Liver (tissue), 9 donors: ENCODE data around the gene ALK. TPM values are rescaled to one million over a fixed set of nuclear protein-coding genes. Genes with fewer than 3 reads are reported as not detected.

Source experiments
- DNase-seq: peaks from one replicate; pipeline ENCODE4 v3.0.0-alpha.2; 2017; ENCODE audit warnings: low spot score
- H3K27ac ChIP-seq, 2 donors: one replicate each; pipeline ENCODE4 v1.7.0; 2013; ENCODE audit warnings: inconsistent platforms in 2 of 2, low read length in 2 of 2, control low read depth in 1 of 2, low read depth in 1 of 2, mild to moderate bottlenecking in 1 of 2
- H3K27me3 ChIP-seq, 4 donors: one replicate each; pipeline versions ENCODE4 v1.6.1 to v1.7.0; 2013; ENCODE audit warnings: low read length in 3 of 4, inconsistent platforms in 1 of 4, mild to moderate bottlenecking in 1 of 4, moderate library complexity in 1 of 4; ENCODE audit not compliant: control insufficient read depth in 4 of 4, insufficient read depth in 4 of 4
- H3K36me3 ChIP-seq, 4 donors: one replicate each; pipeline versions ENCODE4 v1.6.1 to v1.7.0; 2013; ENCODE audit warnings: low read length in 3 of 4, mild to moderate bottlenecking in 3 of 4, low read depth in 1 of 4, moderate library complexity in 1 of 4; ENCODE audit not compliant: control insufficient read depth in 4 of 4, insufficient read depth in 3 of 4
- H3K4me1 ChIP-seq, 4 donors: one replicate each; pipeline versions ENCODE4 v1.6.1 to v1.7.0; 2013; ENCODE audit warnings: low read length in 3 of 4, mild to moderate bottlenecking in 3 of 4, moderate library complexity in 1 of 4; ENCODE audit not compliant: control insufficient read depth in 4 of 4, insufficient read depth in 4 of 4
- H3K4me3 ChIP-seq, 3 donors: one replicate each; pipeline versions ENCODE4 v1.6.1 to v1.7.0; 2013; ENCODE audit warnings: low read length in 3 of 3, control low read depth in 1 of 3, low read depth in 1 of 3, mild to moderate bottlenecking in 1 of 3
- H3K9ac ChIP-seq, 2 donors: one replicate each; pipeline ENCODE4 v1.7.0; 2013; ENCODE audit warnings: low read length in 2 of 2, mild to moderate bottlenecking in 2 of 2, moderate library complexity in 2 of 2, control low read depth in 1 of 2, low read depth in 1 of 2
- H3K9me3 ChIP-seq, 4 donors: one replicate each; pipeline versions ENCODE4 v1.6.1 to v1.7.0; 2013; ENCODE audit warnings: low read length in 3 of 4; ENCODE audit not compliant: control insufficient read depth in 4 of 4
- EGR1 ChIP-seq, 2 donors: IDR thresholded peaks; 2 replicates each; pipeline ENCODE4 v1.6.1; 2016 to 2018; ENCODE audit warnings: antibody characterized with exemption in 2 of 2, low read depth in 2 of 2
- FOXA1 ChIP-seq: IDR thresholded peaks from 2 replicates; pipeline ENCODE4 v1.6.1; 2016; ENCODE audit warnings: antibody characterized with exemption
- FOXA2 ChIP-seq: IDR thresholded peaks from 2 replicates; pipeline ENCODE4 v1.6.1; 2016; ENCODE audit warnings: antibody characterized with exemption
- GABPA ChIP-seq, 2 donors: IDR thresholded peaks in 1 of 2; conservative IDR thresholded peaks in 1 of 2; 2 replicates each; pipeline ENCODE4 v1.6.1; 2016; ENCODE audit warnings: antibody characterized with exemption in 2 of 2, mild to moderate bottlenecking in 1 of 2, moderate library complexity in 1 of 2
- HNF4A ChIP-seq, 2 donors: conservative IDR thresholded peaks; 2 replicates each; pipeline ENCODE4 v1.6.1; 2016; ENCODE audit warnings: antibody characterized with exemption in 2 of 2, mild to moderate bottlenecking in 2 of 2
- HNF4G ChIP-seq: IDR thresholded peaks from 2 replicates; pipeline ENCODE4 v1.6.1; 2016; ENCODE audit warnings: antibody characterized with exemption
- JUND ChIP-seq, 2 donors: IDR thresholded peaks; 2 replicates each; pipeline ENCODE4 v1.6.1; 2016; ENCODE audit warnings: antibody characterized with exemption in 2 of 2
- NR2F2 ChIP-seq: IDR thresholded peaks from 2 replicates; pipeline ENCODE4 v1.6.1; 2016; ENCODE audit warnings: antibody characterized with exemption
- RAD21 ChIP-seq, 2 donors: IDR thresholded peaks; 2 replicates each; pipeline ENCODE4 v1.6.1; 2016; ENCODE audit warnings: antibody characterized with exemption in 2 of 2, mild to moderate bottlenecking in 2 of 2
- RXRA ChIP-seq, 2 donors: IDR thresholded peaks; 2 replicates each; pipeline ENCODE4 v1.6.1; 2017 to 2018; ENCODE audit warnings: antibody characterized with exemption in 2 of 2, mild to moderate bottlenecking in 1 of 2
- SP1 ChIP-seq: IDR thresholded peaks from 2 replicates; pipeline ENCODE4 v1.6.1; 2018; ENCODE audit warnings: antibody characterized with exemption, mild to moderate bottlenecking
- TAF1 ChIP-seq: conservative IDR thresholded peaks from 2 replicates; pipeline ENCODE4 v1.6.1; 2016; ENCODE audit warnings: antibody characterized with exemption, mild to moderate bottlenecking
- YY1 ChIP-seq: IDR thresholded peaks from 2 replicates; pipeline ENCODE4 v1.6.1; 2016; ENCODE audit warnings: antibody characterized with exemption, mild to moderate bottlenecking
- WGBS: extraction: QIAGEN DNeasy Blood & Tissue Kit; methylation state at CpG from one replicate; pipeline ENCODE4 v1.1.7; 2013; 5-methylcytosine and 5-hydroxymethylcytosine counted together
- polyA plus RNA-seq, 2 donors: library from polyadenylated mRNA; stranded (reverse) in 1 of 2; unstranded in 1 of 2; fragments of 200-250 nt in 1 of 2; fragments of >200 nt in 1 of 2; fragmentation: Nextera tagmentation in 1 of 2; extraction: Ambion mirVana in 1 of 2; gene quantifications; one replicate each; pipeline versions ENCODE4 v1.2.1 to v1.2.3, GENCODE V29; 2013 to 2015
- total RNA-seq, 2 donors: library from RNA; depleted of rRNA; stranded (reverse); fragments of >200 nt; gene quantifications; one replicate each; pipeline ENCODE4 v1.2.3, GENCODE V29; 2014
- TF ChIP-seq, protein P1 (sequence below): IDR thresholded peaks from 2 replicates; pipeline ENCODE4 v1.6.1; 2016; ENCODE audit warnings: antibody characterized with exemption, mild to moderate bottlenecking
- TF ChIP-seq, protein P2 (sequence below): fragments of 150-350 bp; IDR thresholded peaks from 2 replicates; pipeline ENCODE4 v1.5.1; 2017; ENCODE audit warnings: improper control_type of control experiment, low read depth, low read length; ENCODE audit not compliant: missing input control
- TF ChIP-seq, protein P3 (sequence below): IDR thresholded peaks from 2 replicates; pipeline ENCODE4 v1.6.1; 2016; ENCODE audit warnings: antibody characterized with exemption
- TF ChIP-seq, protein P4 (sequence below): IDR thresholded peaks from 2 replicates; pipeline ENCODE4 v1.6.1; 2016; ENCODE audit warnings: antibody characterized with exemption
- TF ChIP-seq, protein P5 (sequence below): IDR thresholded peaks from 2 replicates; pipeline ENCODE4 v1.6.1; 2016; ENCODE audit warnings: antibody characterized with exemption
- donor health status: healthy.
- donor health status: healthy.
- donor health status: healthy.
- donor health status: healthy.
- donor health status: healthy.

Gene ALK
- total and polyA plus RNA-seq, 4 donors = under 0.01 TPM; not detected in 3

DNA sequence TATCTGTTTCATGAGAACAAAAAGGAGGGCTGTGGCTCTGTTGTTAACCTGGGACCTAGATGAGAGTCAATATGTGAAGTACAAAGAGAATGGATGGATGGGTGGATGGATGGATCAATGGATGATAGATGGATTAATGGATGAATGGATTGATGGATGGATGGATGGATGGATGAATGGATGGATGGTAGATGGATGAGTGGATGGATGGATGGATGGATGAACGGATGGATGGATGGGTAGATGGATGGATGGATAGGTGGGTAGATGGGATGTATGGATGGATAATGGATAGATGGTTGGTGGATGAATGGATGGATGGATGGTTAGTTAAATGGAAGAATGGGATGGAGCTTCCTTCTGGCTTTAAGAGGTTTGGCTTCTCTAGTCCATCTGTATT lies 396.7 kb downstream of the ALK start:
- Histone ChIP-seq H3K36me3 (no peaks in the 10 kb centered on the region), H3K27me3 (no peaks in the 10 kb centered on the region), H3K4me1 (peaks cover 0 to 20% (median 13%) of the 10 kb centered on the region in 4 donors), H3K9me3 (no peaks in the 10 kb centered on the region), H3K9ac (no peak overlapping the region), H3K4me3 (no peak overlapping the region), H3K27ac (no peak overlapping the region)
- TF ChIP-seq FOXA2 (no peak), FOXA1 (no peak)
- 90% methylated on average over 1 of the region's 1 CpG for WGBS
- no peak for DNase-seq

DNA sequence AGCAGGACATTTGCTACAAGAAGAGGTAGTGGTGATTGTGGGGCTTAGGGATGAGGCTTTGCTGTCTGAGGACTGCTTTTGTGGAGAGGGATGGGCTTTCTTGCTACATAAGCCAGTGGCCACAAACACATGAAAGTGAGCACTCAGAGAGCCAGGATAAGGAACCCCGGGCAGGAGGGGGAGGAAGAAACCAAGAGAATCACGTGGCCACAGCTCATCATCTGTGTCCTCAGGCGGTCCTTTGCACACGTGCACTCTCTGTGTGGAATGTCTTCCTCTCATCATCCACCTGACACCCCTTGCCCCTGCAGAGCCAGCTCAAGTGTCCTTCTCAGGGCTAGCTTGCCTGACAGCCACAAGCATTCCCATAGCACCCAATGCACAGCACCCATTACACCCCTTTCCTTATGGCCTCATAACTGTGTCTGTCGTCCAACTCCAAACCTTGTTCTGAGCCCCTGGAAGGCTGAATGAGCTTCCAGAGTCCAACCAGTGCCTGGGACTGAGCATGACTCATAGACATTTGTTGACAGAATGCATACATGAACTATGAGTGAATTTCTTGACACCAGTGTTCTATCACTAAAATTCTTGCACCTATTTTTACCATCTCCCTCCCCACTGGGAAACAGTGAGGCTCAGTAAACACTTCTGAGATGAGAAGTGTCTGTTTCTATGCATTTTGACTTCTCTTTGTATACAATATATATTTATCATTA lies 398.3 kb downstream of the ALK start:
- H3K4me3 ChIP-seq = no peak overlapping the region
- TF ChIP-seq JUND (IDR thresholded peaks at IDR 0.05) (no peak), FOXA1 (no peak), EGR1 (IDR thresholded peaks at IDR 0.05; ENCODE audit: low read depth in 2 of 2) (no peak), HNF4G (no peak), RXRA (IDR thresholded peaks at IDR 0.05) (no peak), HNF4A (conservative IDR thresholded peaks at IDR 0.05) (no peak), YY1 (no peak)
- TF ChIP-seq, protein P1, sequence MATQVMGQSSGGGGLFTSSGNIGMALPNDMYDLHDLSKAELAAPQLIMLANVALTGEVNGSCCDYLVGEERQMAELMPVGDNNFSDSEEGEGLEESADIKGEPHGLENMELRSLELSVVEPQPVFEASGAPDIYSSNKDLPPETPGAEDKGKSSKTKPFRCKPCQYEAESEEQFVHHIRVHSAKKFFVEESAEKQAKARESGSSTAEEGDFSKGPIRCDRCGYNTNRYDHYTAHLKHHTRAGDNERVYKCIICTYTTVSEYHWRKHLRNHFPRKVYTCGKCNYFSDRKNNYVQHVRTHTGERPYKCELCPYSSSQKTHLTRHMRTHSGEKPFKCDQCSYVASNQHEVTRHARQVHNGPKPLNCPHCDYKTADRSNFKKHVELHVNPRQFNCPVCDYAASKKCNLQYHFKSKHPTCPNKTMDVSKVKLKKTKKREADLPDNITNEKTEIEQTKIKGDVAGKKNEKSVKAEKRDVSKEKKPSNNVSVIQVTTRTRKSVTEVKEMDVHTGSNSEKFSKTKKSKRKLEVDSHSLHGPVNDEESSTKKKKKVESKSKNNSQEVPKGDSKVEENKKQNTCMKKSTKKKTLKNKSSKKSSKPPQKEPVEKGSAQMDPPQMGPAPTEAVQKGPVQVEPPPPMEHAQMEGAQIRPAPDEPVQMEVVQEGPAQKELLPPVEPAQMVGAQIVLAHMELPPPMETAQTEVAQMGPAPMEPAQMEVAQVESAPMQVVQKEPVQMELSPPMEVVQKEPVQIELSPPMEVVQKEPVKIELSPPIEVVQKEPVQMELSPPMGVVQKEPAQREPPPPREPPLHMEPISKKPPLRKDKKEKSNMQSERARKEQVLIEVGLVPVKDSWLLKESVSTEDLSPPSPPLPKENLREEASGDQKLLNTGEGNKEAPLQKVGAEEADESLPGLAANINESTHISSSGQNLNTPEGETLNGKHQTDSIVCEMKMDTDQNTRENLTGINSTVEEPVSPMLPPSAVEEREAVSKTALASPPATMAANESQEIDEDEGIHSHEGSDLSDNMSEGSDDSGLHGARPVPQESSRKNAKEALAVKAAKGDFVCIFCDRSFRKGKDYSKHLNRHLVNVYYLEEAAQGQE = no peak
- TF ChIP-seq, protein P2, sequence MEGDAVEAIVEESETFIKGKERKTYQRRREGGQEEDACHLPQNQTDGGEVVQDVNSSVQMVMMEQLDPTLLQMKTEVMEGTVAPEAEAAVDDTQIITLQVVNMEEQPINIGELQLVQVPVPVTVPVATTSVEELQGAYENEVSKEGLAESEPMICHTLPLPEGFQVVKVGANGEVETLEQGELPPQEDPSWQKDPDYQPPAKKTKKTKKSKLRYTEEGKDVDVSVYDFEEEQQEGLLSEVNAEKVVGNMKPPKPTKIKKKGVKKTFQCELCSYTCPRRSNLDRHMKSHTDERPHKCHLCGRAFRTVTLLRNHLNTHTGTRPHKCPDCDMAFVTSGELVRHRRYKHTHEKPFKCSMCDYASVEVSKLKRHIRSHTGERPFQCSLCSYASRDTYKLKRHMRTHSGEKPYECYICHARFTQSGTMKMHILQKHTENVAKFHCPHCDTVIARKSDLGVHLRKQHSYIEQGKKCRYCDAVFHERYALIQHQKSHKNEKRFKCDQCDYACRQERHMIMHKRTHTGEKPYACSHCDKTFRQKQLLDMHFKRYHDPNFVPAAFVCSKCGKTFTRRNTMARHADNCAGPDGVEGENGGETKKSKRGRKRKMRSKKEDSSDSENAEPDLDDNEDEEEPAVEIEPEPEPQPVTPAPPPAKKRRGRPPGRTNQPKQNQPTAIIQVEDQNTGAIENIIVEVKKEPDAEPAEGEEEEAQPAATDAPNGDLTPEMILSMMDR = no peak
- TF ChIP-seq, protein P3, sequence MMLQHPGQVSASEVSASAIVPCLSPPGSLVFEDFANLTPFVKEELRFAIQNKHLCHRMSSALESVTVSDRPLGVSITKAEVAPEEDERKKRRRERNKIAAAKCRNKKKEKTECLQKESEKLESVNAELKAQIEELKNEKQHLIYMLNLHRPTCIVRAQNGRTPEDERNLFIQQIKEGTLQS = no peak
- WGBS = 60% methylated on average over 5 of the region's 5 CpGs

DNA sequence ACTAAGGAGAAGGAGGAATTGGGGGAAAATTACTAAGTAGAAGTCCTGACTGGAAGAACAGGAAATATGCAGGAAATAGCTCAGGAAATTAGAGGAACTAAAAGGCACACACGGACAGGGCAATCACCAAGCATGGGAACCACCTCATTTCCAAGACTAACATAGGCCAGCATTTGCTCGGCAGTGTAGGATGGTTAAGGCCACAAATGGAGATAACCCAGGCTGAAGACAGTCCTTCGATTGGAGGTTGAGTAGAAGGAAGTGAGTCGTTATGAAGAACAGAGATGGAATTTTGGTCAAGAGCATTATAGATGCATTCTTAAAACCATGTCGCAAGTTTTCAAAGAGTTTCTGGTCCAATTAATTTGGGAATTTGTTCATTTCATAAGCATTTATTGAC lies 401.4 kb downstream of the ALK start:
- H3K36me3 ChIP-seq = no peaks in the 10 kb centered on the region
- H3K4me1 ChIP-seq = peaks cover 3 to 17% (median 8%) of the 10 kb centered on the region in 4 donors
- no peak overlapping the region for H3K4me3 ChIP-seq
- DNase-seq = no peak
- WGBS = 84% methylated on average over 5 of the region's 5 CpGs
- H3K27ac ChIP-seq = no peak overlapping the region
- TF ChIP-seq NR2F2 = no peak
- no peak for TF ChIP-seq HNF4G
- TF ChIP-seq, protein P4, sequence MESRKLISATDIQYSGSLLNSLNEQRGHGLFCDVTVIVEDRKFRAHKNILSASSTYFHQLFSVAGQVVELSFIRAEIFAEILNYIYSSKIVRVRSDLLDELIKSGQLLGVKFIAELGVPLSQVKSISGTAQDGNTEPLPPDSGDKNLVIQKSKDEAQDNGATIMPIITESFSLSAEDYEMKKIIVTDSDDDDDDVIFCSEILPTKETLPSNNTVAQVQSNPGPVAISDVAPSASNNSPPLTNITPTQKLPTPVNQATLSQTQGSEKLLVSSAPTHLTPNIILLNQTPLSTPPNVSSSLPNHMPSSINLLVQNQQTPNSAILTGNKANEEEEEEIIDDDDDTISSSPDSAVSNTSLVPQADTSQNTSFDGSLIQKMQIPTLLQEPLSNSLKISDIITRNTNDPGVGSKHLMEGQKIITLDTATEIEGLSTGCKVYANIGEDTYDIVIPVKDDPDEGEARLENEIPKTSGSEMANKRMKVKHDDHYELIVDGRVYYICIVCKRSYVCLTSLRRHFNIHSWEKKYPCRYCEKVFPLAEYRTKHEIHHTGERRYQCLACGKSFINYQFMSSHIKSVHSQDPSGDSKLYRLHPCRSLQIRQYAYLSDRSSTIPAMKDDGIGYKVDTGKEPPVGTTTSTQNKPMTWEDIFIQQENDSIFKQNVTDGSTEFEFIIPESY = no peak
- no peak for TF ChIP-seq RXRA (IDR thresholded peaks at IDR 0.05)
- no peak for TF ChIP-seq FOXA1
- TF ChIP-seq, protein P5, sequence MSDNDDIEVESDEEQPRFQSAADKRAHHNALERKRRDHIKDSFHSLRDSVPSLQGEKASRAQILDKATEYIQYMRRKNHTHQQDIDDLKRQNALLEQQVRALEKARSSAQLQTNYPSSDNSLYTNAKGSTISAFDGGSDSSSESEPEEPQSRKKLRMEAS = no peak
- no peak for TF ChIP-seq FOXA2
- TF ChIP-seq, protein P3 = no peak
- no peak for TF ChIP-seq TAF1
- no peak for TF ChIP-seq GABPA (IDR thresholded peaks at IDR 0.05 in 1 of 2, conservative IDR thresholded peaks at IDR 0.05 in 1 of 2)
- no peak for TF ChIP-seq JUND (IDR thresholded peaks at IDR 0.05)
- TF ChIP-seq RAD21 (IDR thresholded peaks at IDR 0.05) = no peak
- no peak for TF ChIP-seq SP1
- no peaks in the 10 kb centered on the region for H3K9me3 ChIP-seq
- no peaks in the 10 kb centered on the region for H3K27me3 ChIP-seq
- no peak overlapping the region for H3K9ac ChIP-seq

More for the DNA sequence above, 398.3 kb downstream of the ALK start:
- H3K27ac ChIP-seq = no peak overlapping the region
- H3K27me3 ChIP-seq = no peaks in the 10 kb centered on the region
- H3K4me1 ChIP-seq = peaks cover 3 to 33% (median 21%) of the 10 kb centered on the region in 4 donors
- no peak overlapping the region for H3K9ac ChIP-seq
- no peaks in the 10 kb centered on the region for H3K36me3 ChIP-seq
- H3K9me3 ChIP-seq = no peaks in the 10 kb centered on the region
- no peak for DNase-seq
